TTC549 (cell line): ENCODE data around the gene TCP11L1.
"Not testable (repeated sequence)": the region's sequence is repeated elsewhere in the genome, so short reads cannot be mapped to it uniquely, and the experiment has no call there.

Source experiments
- FAIRE-seq: peaks from 2 replicates; lab custom pipeline; 2012; peaks lifted over from hg19 to GRCh38; lab: Jason Lieb, UNC

The TCP11L1 gene

DNA sequence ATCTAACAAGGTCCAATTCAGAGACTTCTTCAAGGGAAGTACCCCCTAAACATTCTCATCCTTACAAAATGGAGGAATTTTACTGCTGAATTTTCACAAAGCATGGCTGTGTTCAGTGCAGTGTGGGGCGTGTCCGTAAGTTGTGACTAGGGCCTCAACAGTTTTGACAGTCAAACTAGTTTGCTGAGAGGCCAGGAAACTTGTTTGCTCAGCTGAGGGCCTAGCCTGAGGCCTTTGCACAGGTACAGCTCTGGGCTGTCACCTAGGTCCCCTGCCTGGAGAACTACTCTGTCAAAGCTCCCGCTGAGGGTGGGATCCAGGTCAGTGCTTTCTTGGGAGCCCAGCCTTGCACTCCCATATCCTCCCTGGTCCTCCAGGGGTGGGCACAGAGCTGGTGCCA is 27.9 kb downstream of the TCP11L1 start:
- FAIRE-seq, result no peak

GRCh38 chr11:33068611-33069340 is 29.4 kb downstream of the TCP11L1 start:
- no peak for FAIRE-seq

DNA sequence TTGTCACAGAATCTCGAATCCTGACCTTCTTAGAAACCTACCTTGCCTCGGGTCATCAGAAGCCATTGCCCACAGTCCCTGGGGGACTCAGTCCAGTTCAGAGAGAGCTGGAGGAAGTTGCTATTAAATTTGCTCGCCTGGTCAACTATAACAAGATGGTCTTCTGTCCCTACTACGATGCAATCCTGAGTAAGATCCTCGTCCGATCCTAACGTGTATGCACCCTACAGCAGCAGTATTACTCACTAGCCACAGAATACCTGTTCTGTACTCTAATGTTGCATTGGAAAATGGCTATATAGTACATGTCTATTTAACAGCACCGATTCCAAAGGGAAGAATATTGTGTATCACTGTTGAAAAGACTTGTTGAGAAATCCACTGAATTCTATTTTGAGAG is 33.1 kb downstream of the TCP11L1 start:
- no peak for FAIRE-seq

- no peak for FAIRE-seq
These were observed 44.5 kb downstream of the TCP11L1 start for GRCh38 chr11:33083918-33084317.

DNA sequence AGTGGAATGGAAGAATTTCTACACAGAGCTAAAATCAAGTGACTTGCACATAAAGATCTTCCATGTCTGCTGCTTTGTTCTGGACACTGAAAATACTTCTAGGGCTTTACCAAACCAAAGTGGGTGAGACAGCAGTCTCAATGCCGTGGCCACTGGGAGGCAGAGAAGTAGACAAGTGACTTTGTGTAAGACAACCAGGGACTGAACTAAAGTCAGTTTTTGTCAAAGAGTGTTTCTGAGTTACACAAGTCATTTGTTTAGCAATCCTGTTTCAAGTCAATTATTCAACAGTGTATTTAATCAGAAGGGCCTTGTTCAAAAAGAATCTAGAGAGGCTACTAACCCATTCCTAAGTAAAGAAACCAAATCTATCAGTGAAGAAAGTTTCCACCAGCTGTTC is 46.6 kb downstream of the TCP11L1 start:
- FAIRE-seq, result no peak

DNA sequence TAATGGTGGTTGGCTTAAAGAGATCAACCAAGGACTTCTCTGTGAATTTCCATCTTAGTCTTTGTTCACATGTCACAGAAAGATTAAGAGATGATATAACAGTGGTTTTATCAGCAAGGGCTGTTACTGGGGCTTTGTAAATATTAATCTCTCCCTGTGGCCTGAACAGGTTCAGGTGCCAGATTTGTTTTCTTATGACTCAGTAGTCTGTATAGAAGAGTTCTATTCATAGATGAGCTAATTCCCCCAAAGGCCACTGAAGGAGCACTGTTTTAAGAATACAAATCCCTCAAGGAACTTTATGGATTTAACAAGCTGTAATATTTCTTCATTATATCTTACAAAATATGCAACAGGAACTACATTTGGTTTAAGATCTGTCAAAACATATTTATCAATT is 50.4 kb downstream of the TCP11L1 start:
- FAIRE-seq, result no peak

DNA sequence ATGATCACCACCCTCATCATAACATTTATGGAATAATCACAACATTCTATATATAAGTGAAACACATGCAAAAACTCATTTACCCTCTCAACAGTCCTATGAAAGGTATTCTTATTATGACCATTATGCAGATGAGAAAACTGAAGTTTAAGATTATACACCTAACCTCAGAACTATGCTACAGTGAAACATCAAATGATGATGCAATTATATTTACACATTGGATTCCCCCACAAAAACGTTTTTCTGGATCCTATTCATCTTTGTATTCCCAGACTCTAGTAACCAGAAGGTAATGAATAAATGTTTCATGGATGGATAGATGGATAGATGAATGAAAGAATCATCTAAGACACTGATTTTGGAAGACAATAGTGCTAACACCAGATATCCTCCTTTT is 54.8 kb downstream of the TCP11L1 start:
- no peak for FAIRE-seq

DNA sequence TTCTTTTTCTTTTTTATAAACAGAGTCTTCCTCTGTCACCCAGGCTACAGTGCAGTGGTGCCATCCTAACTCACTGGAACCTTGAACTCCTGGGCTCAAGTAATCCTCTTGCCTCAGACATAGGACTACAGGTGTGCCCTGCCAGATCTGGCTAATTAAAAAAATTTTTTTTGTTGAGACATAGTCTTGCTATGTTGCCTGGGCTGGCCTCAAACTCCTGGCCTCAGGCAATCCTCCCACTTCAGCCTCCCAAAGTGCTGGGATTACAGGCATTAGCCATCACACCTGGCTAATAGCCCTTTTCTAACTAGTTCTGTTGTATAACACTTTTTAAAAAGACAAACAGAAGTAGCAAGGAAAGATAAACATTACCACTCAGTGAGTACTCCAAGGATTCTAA is 64.5 kb downstream of the TCP11L1 start:
- FAIRE-seq, result no peak

DNA sequence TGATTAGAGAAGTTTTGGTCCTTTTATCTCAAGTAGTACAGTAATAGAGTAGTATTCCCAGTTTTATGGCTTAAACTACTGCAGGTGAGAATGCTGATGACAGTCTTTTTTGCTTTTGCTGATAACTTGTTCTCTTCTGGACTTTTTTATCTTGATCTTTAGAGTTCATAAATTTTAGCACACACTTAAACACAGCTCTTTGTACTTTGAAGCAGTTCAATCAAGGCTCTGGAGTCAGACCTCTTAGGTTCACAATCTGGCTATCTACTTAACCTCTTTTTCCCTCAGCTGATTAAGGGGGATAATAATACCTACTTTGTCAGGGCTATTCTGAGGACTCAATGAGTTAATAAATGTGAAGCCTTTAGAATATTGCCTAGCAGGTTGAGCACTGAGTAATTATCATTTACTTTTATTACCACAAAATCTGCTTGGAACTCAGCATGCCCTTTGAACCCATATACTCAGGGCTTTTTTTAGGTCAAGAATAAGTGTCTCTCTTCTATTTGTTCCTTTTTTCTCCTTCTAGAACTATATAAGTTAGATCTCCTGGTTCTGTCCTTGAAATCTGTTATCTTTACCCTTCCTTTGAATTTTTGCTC is 70.0 kb downstream of the TCP11L1 start:
- no peak for FAIRE-seq

DNA sequence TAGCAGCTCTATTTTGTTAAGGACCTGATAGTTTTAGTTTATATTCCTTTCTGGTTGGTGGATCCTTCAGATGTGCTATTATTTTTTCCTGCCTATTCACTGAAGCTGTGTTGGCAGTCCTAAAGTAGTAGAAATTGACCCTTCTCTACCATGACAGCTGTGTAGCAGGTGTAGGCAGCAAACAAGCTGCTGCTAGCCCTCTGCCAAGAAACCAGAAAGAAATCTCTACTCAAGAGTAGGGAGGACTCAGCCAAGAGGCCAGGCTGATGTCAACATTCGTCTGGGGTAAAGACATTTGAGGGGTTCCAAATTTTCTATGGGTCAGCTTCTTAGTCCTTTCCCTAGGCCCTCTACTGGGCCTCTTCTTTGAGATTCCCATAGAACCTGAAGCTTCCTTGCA is 70.7 kb downstream of the TCP11L1 start:
- FAIRE-seq, result no peak

DNA sequence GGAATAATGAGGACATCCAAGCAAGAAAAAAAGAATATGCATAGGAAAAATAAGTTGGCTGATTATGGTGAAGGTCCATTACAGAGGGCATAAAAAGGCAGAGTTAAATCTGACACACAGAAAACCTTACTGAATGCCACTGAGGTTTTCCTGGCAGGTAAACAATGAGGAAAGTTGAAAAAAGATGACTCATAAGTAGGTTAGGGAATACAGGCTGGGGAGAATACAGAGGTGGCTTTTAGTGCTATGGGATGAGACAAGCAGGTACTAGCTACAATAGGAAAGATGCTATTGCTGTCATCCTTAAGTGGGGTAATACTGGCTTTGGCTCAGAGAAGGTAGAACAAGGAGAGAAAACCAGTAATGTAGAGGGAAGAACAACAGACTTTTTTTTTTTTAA is 77.2 kb downstream of the TCP11L1 start:
- FAIRE-seq, result no peak

GRCh38 chr11:33122696-33123095 is 83.3 kb downstream of the TCP11L1 start:
- not testable (repeated sequence) for FAIRE-seq
